HG02571 (cell line): ENCODE results near the gene RXRB.

Experiments
- ATAC-seq: cut with Tn5 transposase; IDR thresholded peaks from one replicate; pipeline ENCODE4 v1.9.1; 2021; ENCODE audit warnings: mild to moderate bottlenecking, moderate library complexity; ENCODE audit not compliant: unreplicated experiment

The RXRB gene

GRCh38 chr6:33212857-33213165 lies 12.3 kb upstream of the RXRB start:
- ATAC-seq, result no peak

- ATAC-seq, result no peak
Observed at GRCh38 chr6:33211666-33212422, 11.4 kb upstream of the RXRB start.

- ATAC-seq, result no peak
Observed at GRCh38 chr6:33211136-33211535, 10.7 kb upstream of the RXRB start.

DNA sequence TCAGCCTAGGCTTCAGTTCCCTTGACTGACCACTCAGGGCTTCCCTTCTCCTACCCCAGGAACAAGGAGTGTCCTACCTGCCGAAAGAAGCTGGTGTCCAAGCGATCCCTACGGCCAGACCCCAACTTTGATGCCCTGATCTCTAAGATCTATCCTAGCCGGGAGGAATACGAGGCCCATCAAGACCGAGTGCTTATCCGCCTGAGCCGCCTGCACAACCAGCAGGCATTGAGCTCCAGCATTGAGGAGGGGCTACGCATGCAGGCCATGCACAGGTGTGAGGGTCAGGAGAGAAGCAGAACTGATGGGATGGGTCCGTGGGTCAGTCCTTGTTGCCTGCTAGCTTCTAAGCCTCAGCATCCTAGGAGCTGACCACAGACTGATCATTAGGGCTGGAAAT lies 9.4 kb upstream of the RXRB start:
- ATAC-seq, result no peak

- peak; percentile 46 for ATAC-seq
Observed at GRCh38 chr6:33208091-33208967, 7.9 kb upstream of the RXRB start, which contains the start of gene RING1. TSS of gene RING1 (plus strand) at chr6:33208500. CDS start at chr6:33208823, 323 bp downstream.

GRCh38 chr6:33207552-33208090 lies 7.2 kb upstream of the RXRB start:
- ATAC-seq, result no peak

DNA sequence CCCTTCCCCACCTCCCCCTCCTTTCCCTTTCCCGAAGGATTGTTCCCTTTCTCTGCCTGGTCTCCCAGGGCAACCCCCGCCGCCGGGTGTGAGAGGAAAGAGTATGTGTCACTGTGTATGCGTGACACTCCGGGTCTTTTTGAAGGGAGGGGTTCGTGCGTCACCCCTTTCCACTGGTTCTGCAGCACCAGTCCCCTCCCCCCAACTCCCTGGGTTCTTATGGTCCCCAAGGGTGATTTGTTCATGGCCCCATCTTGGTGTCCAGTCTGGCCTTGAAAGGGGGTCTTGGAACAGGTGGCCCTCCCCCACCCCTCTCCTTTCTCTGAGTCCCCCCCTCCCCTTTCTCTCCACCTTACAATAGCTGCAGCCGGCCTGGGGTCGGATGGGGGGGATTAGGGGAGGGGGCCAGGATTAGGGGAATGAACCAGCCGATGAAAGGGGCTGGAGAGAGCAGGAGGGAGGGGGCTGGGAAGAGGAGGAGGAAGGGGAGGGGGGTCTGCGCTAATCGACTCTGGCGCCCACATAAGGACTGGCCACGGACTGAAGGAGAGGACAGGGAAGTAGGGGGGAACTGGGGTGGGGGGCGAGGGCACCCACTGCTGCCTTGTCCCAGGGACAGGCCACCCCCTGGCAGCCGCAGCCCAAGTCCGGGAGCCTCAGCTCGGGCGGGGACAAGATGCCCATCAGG lies 6.5 kb upstream of the RXRB start:
- ATAC-seq, result no peak

DNA sequence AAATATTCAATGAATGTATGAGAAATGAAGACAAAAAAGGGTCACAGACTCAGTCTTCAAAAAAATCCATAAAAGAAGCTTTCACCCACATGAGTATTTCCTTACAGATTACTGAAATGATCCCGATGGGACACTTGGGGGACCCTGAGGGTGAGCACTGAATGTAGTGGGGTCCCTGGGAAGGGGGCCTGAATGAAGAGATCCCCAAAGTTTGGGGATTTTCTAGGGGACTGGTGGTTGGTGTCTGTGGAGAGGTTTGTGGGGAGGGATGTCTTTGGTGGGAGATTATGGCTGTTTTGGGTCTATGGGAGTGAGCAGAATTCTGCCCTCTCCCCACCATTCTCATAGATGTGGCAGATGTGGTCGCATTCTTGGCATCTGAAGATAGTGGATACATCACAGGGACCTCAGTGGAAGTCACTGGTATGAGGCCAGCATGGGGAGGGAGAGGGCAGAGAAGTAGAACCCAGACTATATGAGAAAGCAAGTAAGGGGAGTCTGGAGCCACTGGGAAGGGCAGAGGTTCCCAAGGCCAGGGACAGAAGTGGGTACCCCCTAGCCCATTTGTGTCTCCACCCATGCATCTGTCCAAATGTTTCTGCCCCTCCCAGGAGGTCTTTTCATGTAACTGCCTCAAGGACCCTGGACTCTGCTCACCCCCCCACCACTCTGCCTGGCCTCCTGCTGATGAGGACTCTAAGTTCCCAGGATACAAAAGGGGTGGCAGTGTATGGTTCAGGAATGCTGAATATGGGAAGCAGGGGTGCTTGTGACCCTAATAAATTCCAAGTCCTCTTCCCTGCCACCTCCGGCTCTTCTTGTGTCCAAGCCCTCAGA lies 5.8 kb upstream of the RXRB start:
- ATAC-seq, result no peak

- no peak for ATAC-seq
Observed at GRCh38 chr6:33205191-33206026, 4.9 kb upstream of the RXRB start.

GRCh38 chr6:33204415-33205190 lies 4.1 kb upstream of the RXRB start, which contains the start of gene HSD17B8:
TSS of gene HSD17B8 (plus strand) at chr6:33204655. CDS start at chr6:33204669, 14 bp downstream.
- ATAC-seq, result peak; percentile 42

DNA sequence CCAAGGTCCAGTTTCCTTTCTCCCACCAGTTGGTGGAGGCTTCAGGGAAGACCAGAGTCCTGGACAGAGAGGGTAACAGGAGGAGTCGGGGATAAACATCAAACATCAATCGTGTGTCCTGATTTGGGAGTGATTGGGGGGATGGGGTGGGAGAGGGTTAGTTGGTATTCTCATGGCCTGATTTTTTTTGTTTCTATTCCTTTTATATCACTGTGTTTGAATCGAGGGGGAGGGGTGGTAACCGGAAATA lies 3.6 kb upstream of the RXRB start:
- no peak for ATAC-seq

DNA sequence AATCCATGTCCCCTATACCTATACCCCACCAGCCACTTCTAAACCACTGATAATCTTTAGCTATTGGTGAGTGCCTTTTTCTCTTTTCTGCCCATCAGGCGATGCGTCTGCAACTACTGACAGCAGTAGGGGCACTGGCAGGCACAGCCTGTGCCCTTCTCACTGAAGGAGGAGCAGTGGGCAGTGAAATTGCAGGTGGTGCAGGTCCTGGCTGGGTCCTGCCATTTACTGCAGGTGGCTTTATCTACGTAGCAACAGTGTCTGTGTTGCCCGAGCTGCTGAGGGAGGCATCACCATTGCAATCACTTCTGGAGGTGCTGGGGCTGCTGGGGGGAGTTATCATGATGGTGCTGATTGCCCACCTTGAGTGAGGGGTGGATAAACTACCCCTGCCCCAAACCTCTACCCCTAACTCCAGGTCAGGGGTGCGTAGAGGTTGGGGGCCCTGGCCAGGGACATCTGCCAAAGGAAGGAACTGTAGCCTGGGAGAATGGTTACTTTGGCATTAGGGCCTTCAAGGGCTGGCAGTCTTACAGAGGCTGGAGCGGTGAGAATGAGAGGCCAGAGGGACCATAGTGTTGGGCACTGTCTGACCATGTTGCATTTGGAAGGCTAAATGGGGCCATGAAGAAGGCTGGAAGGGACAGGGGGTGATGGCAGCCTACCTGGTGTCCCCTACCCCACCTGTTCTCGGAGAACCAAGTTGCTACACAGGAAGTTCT lies 3.1 kb upstream of the RXRB start:
- no peak for ATAC-seq

- ATAC-seq, result no peak
Observed at GRCh38 chr6:33202799-33203198, 2.3 kb upstream of the RXRB start.

GRCh38 chr6:33201935-33202334 lies 1.5 kb upstream of the RXRB start:
- no peak for ATAC-seq

GRCh38 chr6:33201147-33201545 lies 681 bp upstream of the RXRB start:
- ATAC-seq, result no peak

DNA sequence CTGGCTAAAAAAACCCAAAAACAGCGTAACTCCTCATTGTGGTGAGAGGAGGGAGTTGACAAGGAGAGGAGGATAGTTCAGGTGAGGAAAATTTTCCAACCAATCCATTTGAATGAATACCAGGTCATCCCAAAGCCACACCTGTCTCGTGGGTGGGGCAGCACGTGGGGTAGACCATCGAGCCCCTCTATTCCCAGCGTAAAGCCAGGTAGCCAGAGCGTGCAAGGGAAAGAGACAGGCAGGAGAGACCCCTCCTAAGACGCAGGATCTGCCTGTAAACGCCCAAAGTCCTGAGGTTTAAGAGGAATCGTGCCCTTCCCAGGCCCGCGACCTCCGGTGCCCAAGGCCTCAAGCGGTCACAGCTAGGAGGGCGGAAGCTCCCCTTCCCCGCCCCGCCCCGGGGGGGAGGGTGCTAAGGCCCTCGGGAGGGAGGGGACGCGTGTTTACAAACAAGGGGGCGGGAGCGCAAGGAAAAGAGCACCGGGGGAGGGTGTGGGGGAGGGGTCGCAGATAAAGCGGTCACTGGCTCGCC lies 712 bp downstream of the RXRB start:
- peak; percentile 28 for ATAC-seq

DNA sequence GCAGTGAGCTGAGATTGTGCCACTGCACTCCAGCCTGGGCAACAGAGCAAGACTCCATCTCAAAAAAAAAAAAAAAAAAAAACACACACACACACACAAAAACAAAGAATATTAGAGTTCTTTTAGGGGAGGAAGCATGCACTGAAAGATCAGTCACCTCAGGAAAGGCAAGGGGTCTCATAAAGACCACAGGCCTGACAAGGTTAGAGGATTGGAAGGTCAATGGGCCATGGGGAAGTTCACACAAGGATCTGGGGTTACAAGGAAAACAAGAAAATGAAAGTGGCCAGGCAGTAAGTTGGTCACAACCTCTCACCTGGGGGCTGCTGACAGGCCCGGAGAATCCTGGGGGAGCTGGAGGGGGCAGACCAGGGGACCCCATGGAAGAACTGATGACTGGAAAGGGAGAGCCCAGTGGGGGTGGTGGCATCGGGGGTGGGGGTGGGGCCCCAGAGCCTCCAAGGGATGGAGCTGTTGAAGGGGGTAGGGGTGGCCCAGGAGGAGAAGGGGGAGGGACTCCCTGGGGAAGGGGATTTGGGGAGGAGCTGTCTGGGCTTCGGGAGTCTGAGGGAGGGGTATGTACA lies 1.5 kb downstream of the RXRB start:
- no peak for ATAC-seq
